K562 (cell line): ENCODE results near the gene PSMB11. TPM values are rescaled to one million over a fixed set of nuclear protein-coding genes. Genes with fewer than 3 reads are reported as not detected.

Source experiments
- EP300 ChIP-seq: IDR thresholded peaks from 2 replicates; pipeline ENCODE4 v1.6.1; 2012; ENCODE audit warnings: low read length, improper control_type of control experiment
- ESRRA ChIP-seq: fragments of 450-650 bp; IDR thresholded peaks from 2 replicates; pipeline ENCODE4 v1.6.1; 2014; ENCODE audit warnings: low read depth, mild to moderate bottlenecking, moderate library complexity, borderline replicate concordance
- EZH2 ChIP-seq: IDR thresholded peaks from 2 replicates; pipeline ENCODE4 v1.6.1; 2012; ENCODE audit warnings: low read depth, mild to moderate bottlenecking, inconsistent platforms, low read length, borderline replicate concordance
- MTA3 ChIP-seq: fragments of 450-650 bp; formaldehyde crosslinking; IDR thresholded peaks from 2 replicates; pipeline ENCODE4 v1.6.1; 2017; ENCODE audit warnings: mild to moderate bottlenecking, borderline replicate concordance
- MXI1 ChIP-seq: IDR thresholded peaks from 2 replicates; pipeline ENCODE4 v1.6.1; 2011; ENCODE audit warnings: low read depth, mild to moderate bottlenecking, improper control_type of control experiment, low read length
- POLR2AphosphoS2 ChIP-seq: IDR thresholded peaks from 2 replicates; pipeline ENCODE4 v1.6.1; 2012; ENCODE audit warnings: low read length, improper control_type of control experiment
- RCOR1 ChIP-seq, 2 experiments: IDR thresholded peaks; 2 replicates each; pipeline ENCODE4 v1.6.1; 2012; ENCODE audit warnings: low read depth in 2 of 2, low read length in 2 of 2, borderline replicate concordance in 1 of 2, improper control_type of control experiment in 1 of 2
- TOE1 ChIP-seq, 2 experiments: fragments of 450-650 bp in 1 of 2; sonication (generic) in 1 of 2; formaldehyde crosslinking in 1 of 2; IDR thresholded peaks; 2 replicates each; pipeline versions ENCODE4 v1.7.1 to v1.8.0; 2016 to 2022; ENCODE audit warnings: borderline replicate concordance in 2 of 2, mild to moderate bottlenecking in 2 of 2, antibody characterized with exemption in 1 of 2, inconsistent platforms in 1 of 2, low read depth in 1 of 2, missing genetic modification reagents in 1 of 2, moderate library complexity in 1 of 2
- ZNF41 ChIP-seq: fragments of 250-450 bp; sonication (Bioruptor Pico); conservative IDR thresholded peaks from 2 replicates; pipeline ENCODE4 v1.4.0; 2020; ENCODE audit warnings: mild to moderate bottlenecking
- ZNF695 ChIP-seq: fragments of 450-650 bp; formaldehyde crosslinking; IDR thresholded peaks from 2 replicates; pipeline ENCODE4 v1.4.0; 2020; ENCODE audit warnings: mild to moderate bottlenecking, moderate library complexity
- ZNF76 ChIP-seq: fragments of 250-450 bp; sonication (Bioruptor Pico); IDR thresholded peaks from 2 replicates; pipeline ENCODE4 v1.4.0; 2020; ENCODE audit warnings: mild to moderate bottlenecking, moderate library complexity, borderline replicate concordance
- ZNF766 ChIP-seq: fragments of 200-800 bp; sonication (Bioruptor generic); conservative IDR thresholded peaks from 2 replicates; pipeline ENCODE4 v1.6.1; 2016; ENCODE audit warnings: missing genetic modification characterization, missing compliant biosample characterization
- ZNF77 ChIP-seq: fragments of 250-450 bp; sonication (Bioruptor Pico); IDR thresholded peaks from 2 replicates; pipeline ENCODE4 v1.5.0; 2020
- polyA plus RNA-seq, 8 experiments: library from polyadenylated mRNA; depleted of rRNA in 4 of 8; stranded (reverse) in 5 of 8; unstranded in 3 of 8; fragments of >200 nt; fragmentation: Nextera tagmentation in 2 of 8; fragmentation: Illumina TruSeq in 1 of 8; extraction: Ambion mirVana in 2 of 8; extraction: Trizol in 1 of 8; gene quantifications; 2 replicates each; pipeline versions ENCODE4 v1.2.1 to v1.2.3, GENCODE V29; 2011 to 2014; ENCODE audit warnings: inconsistent platforms in 1 of 8, missing spikeins in 1 of 8
- total RNA-seq, 7 experiments: library from RNA; depleted of rRNA in 6 of 7; stranded (reverse); fragments of >200 nt in 6 of 7; fragmentation: Illumina TruSeq in 2 of 7; extraction: Trizol in 2 of 7; gene quantifications; 2 replicates each; pipeline versions ENCODE4 v1.2.1 to v1.2.3, GENCODE V29; 2011 to 2021; ENCODE audit warnings: low replicate concordance in 1 of 7
- TF ChIP-seq, protein P1 (sequence below), 2 experiments: fragments of 450-650 bp; conservative IDR thresholded peaks; 2 replicates each; pipeline ENCODE4 v1.6.1; 2017; ENCODE audit warnings: mild to moderate bottlenecking in 2 of 2, moderate library complexity in 2 of 2
- TF ChIP-seq, protein P2 (sequence below), 2 experiments: fragments of 450-650 bp in 1 of 2; IDR thresholded peaks; 2 replicates each; pipeline ENCODE4 v1.6.1; 2011 to 2017; ENCODE audit warnings: low read depth in 2 of 2, antibody characterized with exemption in 1 of 2, borderline replicate concordance in 1 of 2, low read length in 1 of 2, mild to moderate bottlenecking in 1 of 2, mixed read lengths in 1 of 2; ENCODE audit not compliant: control insufficient read depth in 1 of 2
- TF ChIP-seq, protein P3 (sequence below): fragments of 250-450 bp; sonication (Bioruptor Pico); IDR thresholded peaks from 2 replicates; pipeline ENCODE4 v1.5.0; 2021; ENCODE audit warnings: mild to moderate bottlenecking, moderate library complexity

Gene PSMB11
- total and polyA plus RNA-seq, 9 of the 15 experiments (the other 6 are each of a cell fraction or from before 2014, with no cell fraction given) = not detected

DNA sequence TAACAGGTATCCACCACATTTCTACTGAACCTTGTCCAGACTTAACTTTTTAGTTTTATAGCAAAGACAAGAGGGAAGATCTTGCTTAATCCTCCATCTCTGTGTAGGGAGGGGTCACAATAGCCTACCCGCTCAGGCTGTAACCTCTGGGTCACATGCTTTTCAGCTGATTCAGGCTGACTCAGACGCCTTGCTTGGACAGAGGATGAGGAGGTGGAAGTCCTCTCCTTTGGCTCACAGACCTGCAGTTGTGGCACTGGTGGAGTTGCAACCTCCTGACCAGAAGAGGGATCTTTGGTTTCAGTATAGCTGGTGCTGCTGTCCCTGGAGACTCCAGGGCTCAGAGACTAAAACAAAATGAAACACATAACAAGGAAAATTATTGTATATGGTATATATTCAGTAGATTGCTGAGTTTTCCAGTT lies 36.7 kb downstream of the PSMB11 start (continued):
- TF ChIP-seq, protein P1, sequence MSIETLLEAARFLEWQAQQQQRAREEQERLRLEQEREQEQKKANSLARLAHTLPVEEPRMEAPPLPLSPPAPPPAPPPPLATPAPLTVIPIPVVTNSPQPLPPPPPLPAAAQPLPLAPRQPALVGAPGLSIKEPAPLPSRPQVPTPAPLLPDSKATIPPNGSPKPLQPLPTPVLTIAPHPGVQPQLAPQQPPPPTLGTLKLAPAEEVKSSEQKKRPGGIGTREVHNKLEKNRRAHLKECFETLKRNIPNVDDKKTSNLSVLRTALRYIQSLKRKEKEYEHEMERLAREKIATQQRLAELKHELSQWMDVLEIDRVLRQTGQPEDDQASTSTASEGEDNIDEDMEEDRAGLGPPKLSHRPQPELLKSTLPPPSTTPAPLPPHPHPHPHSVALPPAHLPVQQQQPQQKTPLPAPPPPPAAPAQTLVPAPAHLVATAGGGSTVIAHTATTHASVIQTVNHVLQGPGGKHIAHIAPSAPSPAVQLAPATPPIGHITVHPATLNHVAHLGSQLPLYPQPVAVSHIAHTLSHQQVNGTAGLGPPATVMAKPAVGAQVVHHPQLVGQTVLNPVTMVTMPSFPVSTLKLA (conservative IDR thresholded peaks at IDR 0.05) = peak; percentile 66 to 89; a peak in 3 of 4 replicates
- TF ChIP-seq ZNF766 (CRISPR knock-in tag) (peak; percentile 23), MXI1 (0 out of 2 replicates have a peak, but pooled peaks have one; percentile 34), POLR2AphosphoS2 (no peak), EZH2 (no peak), ZNF695 (CRISPR knock-in tag) (no peak), ZNF77 (CRISPR knock-in tag) (no peak), ZNF76 (0 out of 2 replicates have a peak, but pooled peaks have one; percentile 37), MTA3 (peak; percentile 55; the same call in 1 of the 2 replicates), ESRRA (peak; percentile 48; the same call in 1 of the 2 replicates), EP300 (peak; percentile 62; the same call in 1 of the 2 replicates), TOE1 (IDR thresholded peaks at IDR 0.05; ENCODE audit: borderline replicate concordance) (peak; percentile 91; the same call in 1 of the 2 replicates), TOE1 (CRISPR knock-in tag; IDR thresholded peaks at IDR 0.05; ENCODE audit: borderline replicate concordance, low read depth) (no peak), ZNF41 (CRISPR knock-in tag) (peak; percentile 78), RCOR1 (IDR thresholded peaks at IDR 0.05; ENCODE audit: borderline replicate concordance in 1 of 2, low read depth in 2 of 2, low read length in 2 of 2) (peak in 1 of 2 experiments; percentile 85; a peak in 1 of 4 replicates)
- TF ChIP-seq, protein P2, sequence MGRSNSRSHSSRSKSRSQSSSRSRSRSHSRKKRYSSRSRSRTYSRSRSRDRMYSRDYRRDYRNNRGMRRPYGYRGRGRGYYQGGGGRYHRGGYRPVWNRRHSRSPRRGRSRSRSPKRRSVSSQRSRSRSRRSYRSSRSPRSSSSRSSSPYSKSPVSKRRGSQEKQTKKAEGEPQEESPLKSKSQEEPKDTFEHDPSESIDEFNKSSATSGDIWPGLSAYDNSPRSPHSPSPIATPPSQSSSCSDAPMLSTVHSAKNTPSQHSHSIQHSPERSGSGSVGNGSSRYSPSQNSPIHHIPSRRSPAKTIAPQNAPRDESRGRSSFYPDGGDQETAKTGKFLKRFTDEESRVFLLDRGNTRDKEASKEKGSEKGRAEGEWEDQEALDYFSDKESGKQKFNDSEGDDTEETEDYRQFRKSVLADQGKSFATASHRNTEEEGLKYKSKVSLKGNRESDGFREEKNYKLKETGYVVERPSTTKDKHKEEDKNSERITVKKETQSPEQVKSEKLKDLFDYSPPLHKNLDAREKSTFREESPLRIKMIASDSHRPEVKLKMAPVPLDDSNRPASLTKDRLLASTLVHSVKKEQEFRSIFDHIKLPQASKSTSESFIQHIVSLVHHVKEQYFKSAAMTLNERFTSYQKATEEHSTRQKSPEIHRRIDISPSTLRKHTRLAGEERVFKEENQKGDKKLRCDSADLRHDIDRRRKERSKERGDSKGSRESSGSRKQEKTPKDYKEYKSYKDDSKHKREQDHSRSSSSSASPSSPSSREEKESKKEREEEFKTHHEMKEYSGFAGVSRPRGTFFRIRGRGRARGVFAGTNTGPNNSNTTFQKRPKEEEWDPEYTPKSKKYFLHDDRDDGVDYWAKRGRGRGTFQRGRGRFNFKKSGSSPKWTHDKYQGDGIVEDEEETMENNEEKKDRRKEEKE (IDR thresholded peaks at IDR 0.05; ENCODE audit: borderline replicate concordance in 1 of 2, control insufficient read depth in 1 of 2, low read depth in 2 of 2, low read length in 1 of 2) = no peak
- TF ChIP-seq, protein P3, sequence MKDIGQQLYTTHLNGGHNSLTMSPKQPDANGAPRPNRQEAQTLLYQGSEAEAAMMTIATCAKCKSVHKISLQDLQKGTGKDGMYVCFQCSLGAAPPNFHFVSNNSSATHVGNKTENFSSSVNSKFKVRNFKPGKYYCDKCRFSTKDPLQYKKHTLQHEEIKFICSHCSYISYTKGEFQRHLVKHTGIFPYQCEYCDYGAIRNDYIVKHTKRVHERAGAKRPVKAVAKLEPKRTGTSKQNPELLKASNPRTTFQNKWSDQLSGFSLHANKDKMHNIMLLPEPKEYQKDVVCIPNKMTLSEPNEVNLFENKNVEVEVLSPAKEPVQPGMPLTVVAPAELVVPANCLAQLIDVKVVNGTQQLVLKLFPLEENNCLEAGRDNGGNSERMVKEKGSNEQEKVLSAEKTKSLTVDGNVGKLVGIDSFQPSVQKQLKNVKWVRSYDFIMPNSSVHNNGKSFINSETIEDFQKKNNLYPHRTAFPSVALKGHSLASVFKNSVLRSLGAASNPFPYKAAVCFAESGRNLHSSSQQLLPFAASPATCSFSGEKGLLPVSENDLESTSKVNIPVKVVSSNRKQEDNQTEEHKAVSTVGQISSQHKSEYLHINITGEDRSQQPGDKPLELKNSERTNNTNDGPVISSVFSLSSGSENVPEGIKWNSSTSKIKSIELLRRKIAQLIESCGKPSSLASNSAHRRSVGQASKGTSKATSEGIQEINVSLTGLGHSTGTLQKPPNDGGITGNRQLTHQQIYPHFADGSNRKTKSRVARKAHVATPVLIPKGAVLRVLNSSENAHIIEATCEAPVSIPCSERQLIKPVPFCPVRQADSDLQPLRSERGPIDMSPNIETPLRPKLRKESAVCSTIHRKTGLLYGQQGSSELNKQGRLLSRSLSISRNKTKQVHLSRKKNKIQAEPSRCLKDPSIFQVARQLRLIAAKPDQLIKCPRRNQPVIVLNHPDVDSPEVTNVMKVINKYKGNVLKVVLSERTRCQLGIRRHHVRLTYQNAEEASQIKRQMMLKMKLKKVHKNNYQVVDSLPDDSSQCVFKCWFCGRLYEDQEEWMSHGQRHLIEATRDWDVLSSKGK (CRISPR knock-in tag) = no peak
